ENCODE measurements around the gene IL1RAPL1. TPM values are rescaled to one million over a fixed set of nuclear protein-coding genes. Genes with fewer than 3 reads are reported as not detected.

The IL1RAPL1 gene
- total RNA-seq, 1 donor = 1.3 TPM

DNA sequence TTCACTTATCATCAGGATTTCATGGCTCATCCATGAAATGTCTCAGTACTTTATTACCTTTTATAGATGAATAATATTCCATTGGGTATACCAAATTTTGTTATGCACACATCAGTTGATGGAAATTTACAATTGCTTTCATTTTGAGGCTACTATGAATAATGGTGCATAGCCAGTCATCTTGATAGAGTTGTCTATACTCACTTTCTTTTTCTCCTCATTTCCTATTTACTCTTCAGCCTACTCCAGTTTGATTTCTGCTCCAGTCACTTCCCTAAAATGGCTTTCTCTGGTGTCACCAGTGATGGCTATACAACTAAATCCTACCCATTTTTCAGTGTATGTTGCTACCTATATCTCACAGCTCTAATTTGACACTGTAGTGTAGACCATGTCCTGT, 884.6 kb downstream of the IL1RAPL1 start:
- H3K4me3 ChIP-seq (ENCODE audit: low read depth, low read length) = no peak overlapping the region
- TF ChIP-seq, protein P1, sequence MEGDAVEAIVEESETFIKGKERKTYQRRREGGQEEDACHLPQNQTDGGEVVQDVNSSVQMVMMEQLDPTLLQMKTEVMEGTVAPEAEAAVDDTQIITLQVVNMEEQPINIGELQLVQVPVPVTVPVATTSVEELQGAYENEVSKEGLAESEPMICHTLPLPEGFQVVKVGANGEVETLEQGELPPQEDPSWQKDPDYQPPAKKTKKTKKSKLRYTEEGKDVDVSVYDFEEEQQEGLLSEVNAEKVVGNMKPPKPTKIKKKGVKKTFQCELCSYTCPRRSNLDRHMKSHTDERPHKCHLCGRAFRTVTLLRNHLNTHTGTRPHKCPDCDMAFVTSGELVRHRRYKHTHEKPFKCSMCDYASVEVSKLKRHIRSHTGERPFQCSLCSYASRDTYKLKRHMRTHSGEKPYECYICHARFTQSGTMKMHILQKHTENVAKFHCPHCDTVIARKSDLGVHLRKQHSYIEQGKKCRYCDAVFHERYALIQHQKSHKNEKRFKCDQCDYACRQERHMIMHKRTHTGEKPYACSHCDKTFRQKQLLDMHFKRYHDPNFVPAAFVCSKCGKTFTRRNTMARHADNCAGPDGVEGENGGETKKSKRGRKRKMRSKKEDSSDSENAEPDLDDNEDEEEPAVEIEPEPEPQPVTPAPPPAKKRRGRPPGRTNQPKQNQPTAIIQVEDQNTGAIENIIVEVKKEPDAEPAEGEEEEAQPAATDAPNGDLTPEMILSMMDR (IDR thresholded peaks at IDR 0.05; ENCODE audit: insufficient read depth, low read depth, low read length) = no peak
- DNase-seq (ENCODE audit: low read depth) = no peak

GRCh38 chrX:29477878-29478277, 890.6 kb downstream of the IL1RAPL1 start:
- DNase-seq (ENCODE audit: low read depth) = no peak
- TF ChIP-seq, protein P1 (IDR thresholded peaks at IDR 0.05; ENCODE audit: insufficient read depth, low read depth, low read length) = no peak
- H3K4me3 ChIP-seq (ENCODE audit: low read depth, low read length) = no peak overlapping the region

- peak; percentile 34 for DNase-seq (ENCODE audit: low read depth)
- TF ChIP-seq, protein P1 (IDR thresholded peaks at IDR 0.05; ENCODE audit: insufficient read depth, low read depth, low read length) = peak; percentile 67
These were observed 891.3 kb downstream of the IL1RAPL1 start for GRCh38 chrX:29478336-29479069.

DNA sequence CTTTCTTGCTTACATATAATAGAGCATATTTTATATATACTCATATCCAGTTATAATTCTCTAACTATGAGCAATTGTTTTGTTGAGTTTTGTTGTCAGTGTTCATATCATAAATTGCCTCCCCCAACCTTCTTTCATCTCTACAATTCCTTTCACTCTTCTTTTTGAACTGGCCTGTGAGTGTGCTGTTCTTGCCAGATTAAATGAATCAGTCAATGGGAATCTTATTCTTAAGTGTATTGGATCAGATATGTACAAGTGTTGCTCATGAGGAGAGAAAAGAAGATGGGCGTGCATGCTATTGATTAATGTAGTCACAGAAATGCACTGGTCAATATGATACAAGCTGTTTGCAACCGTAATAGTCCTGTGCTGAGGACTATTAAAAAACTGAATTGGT, 900.0 kb downstream of the IL1RAPL1 start:
- H3K4me3 ChIP-seq (ENCODE audit: low read depth, low read length) = no peak overlapping the region
- TF ChIP-seq, protein P1 (IDR thresholded peaks at IDR 0.05; ENCODE audit: insufficient read depth, low read depth, low read length) = no peak
- no peak for DNase-seq (ENCODE audit: low read depth)

More at GRCh38 chrX:29478336-29479069, 891.3 kb downstream of the IL1RAPL1 start:
- no peak overlapping the region for H3K4me3 ChIP-seq (ENCODE audit: low read depth, low read length)

GRCh38 chrX:29487714-29488113, 900.5 kb downstream of the IL1RAPL1 start:
- DNase-seq (ENCODE audit: low read depth) = no peak
- no peak overlapping the region for H3K4me3 ChIP-seq (ENCODE audit: low read depth, low read length)
- TF ChIP-seq, protein P1 (IDR thresholded peaks at IDR 0.05; ENCODE audit: insufficient read depth, low read depth, low read length) = no peak

- no peak for DNase-seq (ENCODE audit: low read depth)
- TF ChIP-seq, protein P1 (IDR thresholded peaks at IDR 0.05; ENCODE audit: insufficient read depth, low read depth, low read length) = no peak
These were observed 901.7 kb downstream of the IL1RAPL1 start for GRCh38 chrX:29488919-29489318.

DNA sequence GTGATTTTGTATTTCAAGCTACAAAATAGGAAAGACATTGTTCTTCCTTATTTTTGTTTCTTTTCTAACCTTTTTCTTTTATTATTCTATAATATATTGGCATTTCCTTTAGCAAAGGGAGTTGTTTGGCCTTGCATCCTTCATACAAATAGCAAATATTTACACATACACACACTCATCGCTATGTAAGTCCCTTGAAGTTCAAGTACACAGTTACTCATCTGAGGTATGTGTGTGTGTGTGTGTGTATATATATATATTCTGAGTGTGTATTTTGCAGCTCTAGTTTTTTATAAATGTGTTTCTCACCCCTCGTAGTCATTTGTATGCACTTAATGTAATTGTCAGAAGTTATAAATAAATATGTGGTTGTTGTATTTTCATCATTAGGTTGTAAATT, 903.4 kb downstream of the IL1RAPL1 start:
- no peak overlapping the region for H3K4me3 ChIP-seq (ENCODE audit: low read depth, low read length)
- DNase-seq (ENCODE audit: low read depth) = no peak
- TF ChIP-seq, protein P1 (IDR thresholded peaks at IDR 0.05; ENCODE audit: insufficient read depth, low read depth, low read length) = no peak

More at GRCh38 chrX:29488919-29489318, 901.7 kb downstream of the IL1RAPL1 start:
- no peak overlapping the region for H3K4me3 ChIP-seq (ENCODE audit: low read depth, low read length)

Data from fibroblast of villous mesenchyme (primary cell).